Activated naive CD8-positive, alpha-beta T cell treated with anti-CD3 and anti-CD28 coated beads for 36 hours (primary cell): Measurements from ENCODE around the gene GGT1. TPM values are rescaled to one million over a fixed set of nuclear protein-coding genes. Genes with fewer than 3 reads are reported as not detected.
"Not testable (repeated sequence)": the region's sequence is repeated elsewhere in the genome, so short reads cannot be mapped to it uniquely, and the experiment has no call there.

Source experiments
- DNase-seq: peaks from one replicate; pipeline ENCODE4 v3.0.0; 2021
- H3K27ac Mint-ChIP-seq: one replicate; pipeline ENCODE4 v1.8.0; 2022; ENCODE audit warnings: mild to moderate bottlenecking, moderate library complexity, mixed read lengths
- H3K27me3 Mint-ChIP-seq: one replicate; pipeline ENCODE4 v1.8.0; 2022; ENCODE audit warnings: mild to moderate bottlenecking, mixed read lengths
- H3K36me3 Mint-ChIP-seq: one replicate; pipeline ENCODE4 v1.8.0; 2021; ENCODE audit warnings: mild to moderate bottlenecking, mixed read lengths
- H3K4me1 Mint-ChIP-seq: one replicate; pipeline ENCODE4 v1.8.0; 2021; ENCODE audit warnings: mixed read lengths
- H3K4me3 Mint-ChIP-seq: one replicate; pipeline ENCODE4 v1.8.0; 2022; ENCODE audit warnings: mild to moderate bottlenecking, moderate library complexity, mixed read lengths
- H3K9me3 Mint-ChIP-seq: one replicate; pipeline ENCODE4 v1.8.0; 2022; ENCODE audit warnings: mixed read lengths
- total RNA-seq, 2 experiments: library from RNA; stranded (reverse); gene quantifications; one replicate each; pipeline ENCODE4 v1.2.3, GENCODE V29; 2021

Gene GGT1
- total RNA-seq, result 10 to 100 TPM; 11.1 to 12.3 TPM

- peak within 1 kb of the TSS; percentile 54 for H3K4me3 Mint-ChIP-seq
- peak; percentile 8 for DNase-seq
- H3K27ac Mint-ChIP-seq, result peak within 1 kb of the TSS; percentile 74
Measured at GRCh38 chr22:24602847-24603769, at the start of gene GGT1. Gene GGT1 (plus strand): TSS chr22:24603193. CDS start chr22:24611082, 7,889 bp downstream.

GRCh38 chr22:24553597-24554312 is 49.2 kb upstream of the GGT1 start:
- no peaks in the 10 kb centered on the region for H3K27me3 Mint-ChIP-seq
- peak overlapping the region; percentile 94 for H3K27ac Mint-ChIP-seq
- H3K4me3 Mint-ChIP-seq, result peak overlapping the region; percentile 97
- H3K9me3 Mint-ChIP-seq, result no peaks in the 10 kb centered on the region
- peaks cover 35% of the 10 kb centered on the region for H3K4me1 Mint-ChIP-seq
- peaks cover 38% of the 10 kb centered on the region for H3K36me3 Mint-ChIP-seq
- no peak for DNase-seq

More at GRCh38 chr22:24602847-24603769, at the start of gene GGT1:
- H3K36me3 Mint-ChIP-seq, H3K9me3 Mint-ChIP-seq, H3K27me3 Mint-ChIP-seq: not testable (repeated sequence)
- H3K4me1 Mint-ChIP-seq, result peaks cover 19% of the 10 kb centered on the region

GRCh38 chr22:24554313-24555164 is 48.5 kb upstream of the GGT1 start, which contains the start of gene GUCD1:
Gene GUCD1 (minus strand): TSS chr22:24555138. CDS start chr22:24554991, 147 bp downstream.
- peak within 1 kb of the TSS; percentile 99 for H3K27ac Mint-ChIP-seq

GRCh38 chr22:24555165-24556039 is 47.6 kb upstream of the GGT1 start, which contains the start of gene SNRPD3:
Gene SNRPD3 (plus strand): TSS chr22:24555999. CDS start chr22:24557675, 1,676 bp downstream.
- Mint-ChIP-seq H3K27ac (peak within 1 kb of the TSS; percentile 99), H3K9me3 (no peaks in the 10 kb centered on the region), H3K27me3 (no peaks in the 10 kb centered on the region), H3K4me3 (peak within 1 kb of the TSS; percentile 97), H3K36me3 (peaks cover 41% of the 10 kb centered on the region), H3K4me1 (peaks cover 46% of the 10 kb centered on the region)
- DNase-seq, result peak; percentile 97

More at GRCh38 chr22:24554313-24555164, 48.5 kb upstream of the GGT1 start, which contains the start of gene GUCD1:
- Mint-ChIP-seq H3K4me1 (peaks cover 43% of the 10 kb centered on the region), H3K27me3 (no peaks in the 10 kb centered on the region), H3K4me3 (peak within 1 kb of the TSS; percentile 97), H3K9me3 (no peaks in the 10 kb centered on the region), H3K36me3 (peaks cover 39% of the 10 kb centered on the region)
- DNase-seq, result peak; percentile 34

GRCh38 chr22:24559471-24559870 is 43.5 kb upstream of the GGT1 start:
- Mint-ChIP-seq H3K9me3 (no peaks in the 10 kb centered on the region), H3K27me3 (no peaks in the 10 kb centered on the region), H3K4me3 (no peak overlapping the region), H3K27ac (no peak overlapping the region), H3K4me1 (peaks cover 49% of the 10 kb centered on the region), H3K36me3 (peaks cover 48% of the 10 kb centered on the region)
- DNase-seq, result no peak

- H3K36me3 Mint-ChIP-seq, result peaks cover 23% of the 10 kb centered on the region
- no peaks in the 10 kb centered on the region for H3K27me3 Mint-ChIP-seq
- H3K9me3 Mint-ChIP-seq, result no peaks in the 10 kb centered on the region
- no peak for DNase-seq
- no peak overlapping the region for H3K27ac Mint-ChIP-seq
- H3K4me1 Mint-ChIP-seq, result peaks cover 41% of the 10 kb centered on the region
- H3K4me3 Mint-ChIP-seq, result no peak overlapping the region
Measured at GRCh38 chr22:24563246-24563645, 39.7 kb upstream of the GGT1 start.

DNA sequence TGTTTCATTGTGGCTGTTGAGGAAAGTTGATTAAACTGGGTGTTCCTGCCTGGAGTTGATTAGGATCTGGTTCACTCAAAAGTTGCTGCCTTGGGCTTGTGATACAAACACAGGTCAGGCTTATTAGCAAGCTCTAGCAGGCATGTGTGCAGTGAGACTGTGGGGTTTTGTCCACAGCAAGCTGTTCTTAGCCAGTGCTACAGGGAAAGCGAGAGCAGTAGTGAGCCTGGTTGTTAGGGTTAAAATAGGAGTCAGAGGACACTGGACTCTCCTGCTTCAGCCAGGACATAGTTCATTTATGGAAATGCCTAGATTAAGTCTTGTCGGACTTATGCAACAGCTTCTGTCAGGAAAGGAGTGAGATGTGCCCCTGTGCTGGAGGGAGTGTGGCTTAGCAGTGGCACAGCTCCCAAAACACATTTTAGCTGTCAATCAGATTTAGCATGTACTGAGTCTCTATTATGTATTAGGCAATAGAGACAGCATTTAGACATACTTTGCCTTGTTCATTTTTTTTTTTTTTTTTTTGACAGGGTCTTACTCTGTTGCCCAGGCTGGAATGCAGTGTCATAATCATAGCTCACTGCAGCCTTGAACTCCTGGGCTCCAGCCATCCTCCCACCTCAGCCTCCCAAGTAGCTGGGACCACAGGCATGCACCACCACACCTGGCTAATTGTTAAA is 38.5 kb upstream of the GGT1 start:
- DNase-seq, result no peak
- Mint-ChIP-seq H3K36me3 (peaks cover 20% of the 10 kb centered on the region), H3K4me3 (no peak overlapping the region), H3K27ac (no peak overlapping the region), H3K27me3 (no peaks in the 10 kb centered on the region), H3K4me1 (peaks cover 28% of the 10 kb centered on the region), H3K9me3 (no peaks in the 10 kb centered on the region)

DNA sequence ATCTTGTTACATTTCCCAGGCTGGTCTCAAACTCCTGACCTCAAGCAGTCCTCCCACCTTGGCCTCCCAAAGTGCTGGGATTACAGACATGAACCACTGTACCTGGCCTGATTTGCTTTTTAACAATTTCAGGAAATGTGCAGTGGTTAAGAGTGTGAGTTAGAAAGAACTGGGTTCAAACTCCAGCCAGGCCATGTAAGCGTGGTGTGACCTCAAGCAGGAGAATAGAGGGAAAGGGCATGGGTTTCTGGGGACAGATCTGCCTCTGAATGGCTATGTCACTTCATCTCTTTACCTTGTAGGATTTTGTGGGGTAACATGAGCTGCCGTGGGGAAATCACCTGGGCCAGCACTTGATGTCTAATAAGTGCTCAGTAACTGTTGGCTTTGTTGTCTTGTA is 37.9 kb upstream of the GGT1 start:
- DNase-seq, result no peak
- no peaks in the 10 kb centered on the region for H3K27me3 Mint-ChIP-seq
- no peaks in the 10 kb centered on the region for H3K9me3 Mint-ChIP-seq
- H3K27ac Mint-ChIP-seq, result no peak overlapping the region
- no peak overlapping the region for H3K4me3 Mint-ChIP-seq
- H3K4me1 Mint-ChIP-seq, result peaks cover 25% of the 10 kb centered on the region
- H3K36me3 Mint-ChIP-seq, result peaks cover 20% of the 10 kb centered on the region

- no peak overlapping the region for H3K27ac Mint-ChIP-seq
- H3K36me3 Mint-ChIP-seq, result peaks cover 18% of the 10 kb centered on the region
- no peak for DNase-seq
- no peaks in the 10 kb centered on the region for H3K27me3 Mint-ChIP-seq
- no peak overlapping the region for H3K4me3 Mint-ChIP-seq
- no peaks in the 10 kb centered on the region for H3K9me3 Mint-ChIP-seq
- peaks cover 20% of the 10 kb centered on the region for H3K4me1 Mint-ChIP-seq
Measured at GRCh38 chr22:24566899-24567511, 36.0 kb upstream of the GGT1 start.

- Mint-ChIP-seq H3K4me1 (peaks cover 18% of the 10 kb centered on the region), H3K36me3 (peaks cover 15% of the 10 kb centered on the region), H3K27ac (no peak overlapping the region), H3K27me3 (no peaks in the 10 kb centered on the region), H3K9me3 (no peaks in the 10 kb centered on the region), H3K4me3 (no peak overlapping the region)
- DNase-seq, result no peak
Measured at GRCh38 chr22:24567668-24568067, 35.3 kb upstream of the GGT1 start.

DNA sequence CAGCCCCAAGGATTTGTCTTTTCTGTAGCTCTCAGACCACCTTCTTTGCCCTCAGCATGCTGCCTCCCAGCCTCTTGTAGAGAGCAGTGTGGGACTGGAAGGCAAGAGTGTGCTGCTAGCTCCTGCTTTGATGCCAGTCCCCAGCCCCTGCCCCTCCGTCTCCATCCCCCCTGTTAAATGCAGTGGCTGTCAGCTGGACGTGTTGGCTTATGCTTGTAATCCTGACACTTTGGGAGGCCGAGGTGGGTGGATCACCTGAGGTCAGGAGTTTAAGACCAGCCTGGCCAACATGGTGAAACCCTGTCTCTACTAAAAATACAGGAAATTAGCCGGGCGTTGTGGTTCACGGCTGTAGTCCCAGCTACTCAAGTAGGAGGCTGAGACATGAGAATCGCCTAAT is 31.7 kb upstream of the GGT1 start:
- no peak overlapping the region for H3K27ac Mint-ChIP-seq
- no peak for DNase-seq
- H3K9me3 Mint-ChIP-seq, result no peaks in the 10 kb centered on the region
- H3K36me3 Mint-ChIP-seq, result peaks cover 25% of the 10 kb centered on the region
- no peaks in the 10 kb centered on the region for H3K27me3 Mint-ChIP-seq
- H3K4me1 Mint-ChIP-seq, result no peaks in the 10 kb centered on the region
- H3K4me3 Mint-ChIP-seq, result no peak overlapping the region

- no peaks in the 10 kb centered on the region for H3K9me3 Mint-ChIP-seq
- H3K27me3 Mint-ChIP-seq, result no peaks in the 10 kb centered on the region
- H3K36me3 Mint-ChIP-seq, result peaks cover 21% of the 10 kb centered on the region
- no peak overlapping the region for H3K27ac Mint-ChIP-seq
- no peak for DNase-seq
- no peaks in the 10 kb centered on the region for H3K4me1 Mint-ChIP-seq
- H3K4me3 Mint-ChIP-seq, result no peak overlapping the region
Measured at GRCh38 chr22:24576778-24577177, 26.2 kb upstream of the GGT1 start.
